HG02981 (cell line): ENCODE measurements around the gene RAB11FIP3.

Source experiments
- ATAC-seq: cut with Tn5 transposase; IDR thresholded peaks from one replicate; pipeline ENCODE4 v1.9.1; 2021; ENCODE audit warnings: mild to moderate bottlenecking, moderate library complexity; ENCODE audit not compliant: unreplicated experiment

Gene RAB11FIP3

GRCh38 chr16:513950-514349 lies 88.5 kb downstream of the RAB11FIP3 start:
- ATAC-seq = no peak

GRCh38 chr16:515175-515938 lies 89.9 kb downstream of the RAB11FIP3 start:
- no peak for ATAC-seq

- ATAC-seq = no peak
These were observed 90.4 kb downstream of the RAB11FIP3 start for GRCh38 chr16:515939-516226.

- no peak for ATAC-seq
These were observed 90.9 kb downstream of the RAB11FIP3 start for GRCh38 chr16:516301-516700.

- no peak for ATAC-seq
These were observed 93.4 kb downstream of the RAB11FIP3 start for GRCh38 chr16:518858-519257.

- ATAC-seq = no peak
These were observed 94.0 kb downstream of the RAB11FIP3 start for GRCh38 chr16:519425-519824.

GRCh38 chr16:519841-520687 lies 94.6 kb downstream of the RAB11FIP3 start:
- ATAC-seq = no peak

- ATAC-seq = no peak
These were observed 95.4 kb downstream of the RAB11FIP3 start for GRCh38 chr16:520847-521246.

- ATAC-seq = no peak
These were observed 96.1 kb downstream of the RAB11FIP3 start for GRCh38 chr16:521381-522210.

- ATAC-seq = no peak
These were observed 97.1 kb downstream of the RAB11FIP3 start for GRCh38 chr16:522320-523096.

- ATAC-seq = no peak
These were observed 97.8 kb downstream of the RAB11FIP3 start for GRCh38 chr16:523097-523741.

- ATAC-seq = no peak
These were observed 99.0 kb downstream of the RAB11FIP3 start for GRCh38 chr16:524274-525040.

- ATAC-seq = no peak
These were observed 99.7 kb downstream of the RAB11FIP3 start for GRCh38 chr16:525123-525519.

- no peak for ATAC-seq
These were observed 100.2 kb downstream of the RAB11FIP3 start for GRCh38 chr16:525520-526180.

GRCh38 chr16:526181-527014 lies 100.9 kb downstream of the RAB11FIP3 start:
- ATAC-seq = no peak

GRCh38 chr16:527015-527903 lies 101.8 kb downstream of the RAB11FIP3 start, which contains the start of gene CAPN15:
Gene CAPN15, plus strand, starts transcription at chr16:527712. Its CDS starts 19,127 bp downstream, at chr16:546839.
- peak; percentile 65 for ATAC-seq
